NT2/D1 (cell line): Measurements from ENCODE around the gene DHCR24.

Experiments
- DNase-seq: peaks from one replicate; pipeline ENCODE4 v3.0.0-alpha.2; 2011; ENCODE audit warnings: low read depth, low spot score
- H3K27me3 ChIP-seq: 2 replicates; pipeline ENCODE4 v1.6.0; 2011; ENCODE audit warnings: mild to moderate bottlenecking; ENCODE audit not compliant: insufficient read length, insufficient read depth
- H3K36me3 ChIP-seq: 2 replicates; pipeline ENCODE4 v1.6.1; 2011; ENCODE audit warnings: mild to moderate bottlenecking, low read length, mixed read lengths; ENCODE audit not compliant: insufficient read depth, insufficient read length
- H3K4me1 ChIP-seq: 2 replicates; pipeline ENCODE4 v1.5.1; 2011; ENCODE audit not compliant: insufficient read depth, insufficient read length
- H3K4me3 ChIP-seq: 2 replicates; pipeline ENCODE4 v1.5.1; 2011; ENCODE audit warnings: low read depth; ENCODE audit not compliant: insufficient read length
- H3K9ac ChIP-seq: 2 replicates; pipeline ENCODE4 v1.6.0; 2011; ENCODE audit warnings: low read depth; ENCODE audit not compliant: insufficient read length
- H3K9me3 ChIP-seq: 2 replicates; pipeline ENCODE4 v1.5.1; 2011; ENCODE audit warnings: mild to moderate bottlenecking, low read length; ENCODE audit not compliant: insufficient read depth
- SUZ12 ChIP-seq: IDR thresholded peaks from 2 replicates; pipeline ENCODE4 v1.6.1; 2011; ENCODE audit not compliant: insufficient read length, insufficient read depth; ENCODE audit errors: extremely low read depth
- YY1 ChIP-seq: IDR thresholded peaks from 2 replicates; pipeline ENCODE4 v1.6.1; 2011; ENCODE audit not compliant: insufficient read length, insufficient read depth
- ZNF274 ChIP-seq: IDR thresholded peaks from 2 replicates; pipeline ENCODE4 v1.6.1; 2011; ENCODE audit warnings: mild to moderate bottlenecking, low read depth, low read length

The DHCR24 gene

GRCh38 chr1:54848134-54848948 is 38.7 kb downstream of the DHCR24 start:
- Histone ChIP-seq H3K4me3 (no peak overlapping the region), H3K9ac (no peak overlapping the region), H3K9me3 (no peaks in the 10 kb centered on the region), H3K36me3 (peaks cover 56% of the 10 kb centered on the region), H3K4me1 (no peaks in the 10 kb centered on the region), H3K27me3 (no peaks in the 10 kb centered on the region)
- no peak for TF ChIP-seq YY1
- no peak for TF ChIP-seq SUZ12
- no peak for TF ChIP-seq ZNF274
- no peak for DNase-seq

- Histone ChIP-seq H3K4me3 (no peak overlapping the region), H3K4me1 (no peaks in the 10 kb centered on the region), H3K36me3 (peaks cover 41% of the 10 kb centered on the region), H3K27me3 (no peaks in the 10 kb centered on the region), H3K9ac (no peak overlapping the region), H3K9me3 (no peaks in the 10 kb centered on the region)
- no peak for DNase-seq
- no peak for TF ChIP-seq YY1
- TF ChIP-seq ZNF274: no peak
- TF ChIP-seq SUZ12: no peak
Observed at GRCh38 chr1:54846716-54847284, 40.2 kb downstream of the DHCR24 start.

GRCh38 chr1:54846301-54846700 is 40.7 kb downstream of the DHCR24 start:
- no peak for DNase-seq
- H3K4me3 ChIP-seq: no peak overlapping the region
- no peaks in the 10 kb centered on the region for H3K9me3 ChIP-seq
- no peaks in the 10 kb centered on the region for H3K27me3 ChIP-seq
- no peak for TF ChIP-seq YY1
- no peak for TF ChIP-seq SUZ12
- no peak for TF ChIP-seq ZNF274
- H3K36me3 ChIP-seq: peaks cover 36% of the 10 kb centered on the region
- H3K9ac ChIP-seq: no peak overlapping the region
- no peaks in the 10 kb centered on the region for H3K4me1 ChIP-seq

- Histone ChIP-seq H3K27me3 (no peaks in the 10 kb centered on the region), H3K9ac (no peak overlapping the region), H3K4me1 (no peaks in the 10 kb centered on the region), H3K36me3 (peaks cover 31% of the 10 kb centered on the region), H3K4me3 (no peak overlapping the region), H3K9me3 (no peaks in the 10 kb centered on the region)
- TF ChIP-seq ZNF274: no peak
- TF ChIP-seq SUZ12: no peak
- TF ChIP-seq YY1: no peak
- no peak for DNase-seq
Observed at GRCh38 chr1:54845772-54846171, 41.2 kb downstream of the DHCR24 start.

GRCh38 chr1:54844564-54844963 is 42.4 kb downstream of the DHCR24 start:
- no peak for TF ChIP-seq ZNF274
- TF ChIP-seq SUZ12: no peak
- TF ChIP-seq YY1: no peak
- no peak for DNase-seq
- H3K27me3 ChIP-seq: no peaks in the 10 kb centered on the region
- H3K36me3 ChIP-seq: peaks cover 19% of the 10 kb centered on the region
- no peak overlapping the region for H3K9ac ChIP-seq
- no peaks in the 10 kb centered on the region for H3K4me1 ChIP-seq
- no peak overlapping the region for H3K4me3 ChIP-seq
- no peaks in the 10 kb centered on the region for H3K9me3 ChIP-seq

- Histone ChIP-seq H3K9ac (no peak overlapping the region), H3K9me3 (no peaks in the 10 kb centered on the region), H3K36me3 (peaks cover 7% of the 10 kb centered on the region), H3K4me1 (no peaks in the 10 kb centered on the region), H3K4me3 (no peak overlapping the region), H3K27me3 (no peaks in the 10 kb centered on the region)
- TF ChIP-seq YY1: no peak
- TF ChIP-seq ZNF274: no peak
- no peak for TF ChIP-seq SUZ12
- no peak for DNase-seq
Observed at GRCh38 chr1:54843449-54843848, 43.5 kb downstream of the DHCR24 start.

- TF ChIP-seq YY1 (no peak), SUZ12 (no peak), ZNF274 (no peak)
- Histone ChIP-seq H3K9me3 (no peaks in the 10 kb centered on the region), H3K27me3 (no peaks in the 10 kb centered on the region), H3K36me3 (peaks cover 3% of the 10 kb centered on the region), H3K9ac (no peak overlapping the region), H3K4me1 (no peaks in the 10 kb centered on the region), H3K4me3 (no peak overlapping the region)
- no peak for DNase-seq
Observed at GRCh38 chr1:54842963-54843362, 44.0 kb downstream of the DHCR24 start.
